Uterus (tissue), 2 donors: ENCODE results near the gene PLCG2.

Experiments used
- CTCF ChIP-seq, 4 experiments: fragments of 200-600 bp in 2 of 4; fragments of 450-650 bp in 2 of 4; sonication (generic) in 2 of 4; IDR thresholded peaks; one replicate each; pipeline ENCODE4 v1.5.1; 2016 to 2019; ENCODE audit warnings: antibody characterized with exemption in 4 of 4, mild to moderate bottlenecking in 2 of 4, moderate library complexity in 1 of 4
- POLR2A ChIP-seq, 2 donors: fragments of 450-650 bp; IDR thresholded peaks; one replicate each; pipeline ENCODE4 v1.6.1; 2016; ENCODE audit warnings: antibody characterized with exemption in 2 of 2, mild to moderate bottlenecking in 1 of 2, moderate library complexity in 1 of 2

DNA sequence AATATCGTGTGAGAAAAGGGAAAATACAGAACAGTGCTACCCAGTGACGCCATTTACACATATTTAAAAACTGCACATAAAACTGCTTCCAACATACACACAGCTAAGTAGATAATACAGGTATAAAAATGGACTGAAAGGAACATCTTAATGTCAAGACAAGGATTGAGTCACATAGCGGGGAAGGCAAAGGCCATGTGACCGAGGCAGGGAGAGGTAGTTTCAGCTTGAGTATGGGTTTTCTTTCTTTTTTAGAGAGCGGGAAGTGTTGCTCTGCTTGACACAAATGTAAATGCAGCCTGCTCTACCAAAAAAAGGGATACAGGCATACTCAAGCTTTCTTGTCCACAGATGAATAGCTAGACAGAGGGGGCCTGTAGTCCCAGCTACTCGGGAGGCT is 185.7 kb downstream of the PLCG2 start:
- no peak for TF ChIP-seq POLR2A (IDR thresholded peaks at IDR 0.05)
- TF ChIP-seq CTCF (IDR thresholded peaks at IDR 0.05): no peak
